DND-41 (cell line): ENCODE data around the gene CRISPLD2.

Experiments
- CTCF ChIP-seq: IDR thresholded peaks from 2 replicates; pipeline ENCODE4 v1.5.1; 2012; ENCODE audit warnings: borderline replicate concordance, low read length, moderate library complexity, mild to moderate bottlenecking; ENCODE audit not compliant: poor library complexity, severe bottlenecking; ENCODE audit errors: extremely low read depth
- EZH2 ChIP-seq: IDR thresholded peaks from 3 replicates; pipeline ENCODE4 v1.6.1; 2012; ENCODE audit warnings: borderline replicate concordance, low read depth, mild to moderate bottlenecking, moderate library complexity, low read length, inconsistent platforms; ENCODE audit not compliant: severe bottlenecking

- no peak for TF ChIP-seq CTCF
- TF ChIP-seq EZH2 = no peak
These were observed 128.4 kb downstream of the CRISPLD2 start for GRCh38 chr16:84947996-84948850.
